OCI-LY3 (cell line): ENCODE data around the gene FSTL5.

Experiments
- H2AFZ ChIP-seq: fragments of 200-600, 300-600 bp; shearing (Covaris generic); 2 replicates; pipeline ENCODE4 v1.6.0; 2014; ENCODE audit warnings: antibody characterized with exemption, low read depth, low read length
- H3K27ac ChIP-seq: fragments of 200-600, 300-600 bp; sonication (generic); 2 replicates; pipeline ENCODE4 v1.5.1; 2014; ENCODE audit warnings: mild to moderate bottlenecking, low read length, moderate library complexity, mixed read lengths
- H3K27me3 ChIP-seq: fragments of 200-600, 300-600 bp; sonication (generic); 2 replicates; pipeline ENCODE4 v1.6.1; 2014; ENCODE audit warnings: low read depth, low read length, mixed read lengths
- H3K36me3 ChIP-seq: fragments of 200-600, 300-600 bp; sonication (generic); replicated peaks from 2 replicates; pipeline ENCODE3; 2014; ENCODE audit warnings: low read depth, low read length, mixed read lengths
- H3K4me1 ChIP-seq: fragments of 300-600, 200-600 bp; sonication (generic); 2 replicates; pipeline ENCODE4 v1.6.1; 2014; ENCODE audit warnings: low read length, mixed read lengths
- H3K4me2 ChIP-seq: fragments of 200-600, 300-600 bp; sonication (generic); 2 replicates; pipeline ENCODE4 v1.6.1; 2014; ENCODE audit warnings: low read length, mixed read lengths
- H3K4me3 ChIP-seq: fragments of 300-600, 200-600 bp; sonication (generic); 2 replicates; pipeline ENCODE4 v1.5.1; 2014; ENCODE audit warnings: antibody characterized with exemption, mild to moderate bottlenecking, low read length, moderate library complexity
- H3K79me2 ChIP-seq: fragments of 300-600, 200-600 bp; shearing (Covaris generic); 2 replicates; pipeline ENCODE4 v1.6.1; 2014; ENCODE audit warnings: mild to moderate bottlenecking, low read length, mixed read lengths
- H3K9ac ChIP-seq: fragments of 300-600, 200-600 bp; shearing (Covaris generic); 2 replicates; pipeline ENCODE4 v1.6.0; 2014; ENCODE audit warnings: mild to moderate bottlenecking, low read length, moderate library complexity
- H3K9me3 ChIP-seq: fragments of 200-600, 300-600 bp; shearing (Covaris generic); 2 replicates; pipeline ENCODE4 v1.6.1; 2014; ENCODE audit warnings: low read length, mixed read lengths; ENCODE audit not compliant: insufficient read depth
- H4K20me1 ChIP-seq: fragments of 200-600, 300-600 bp; sonication (generic); 2 replicates; pipeline ENCODE4 v1.6.1; 2016; ENCODE audit warnings: low read length, mixed read lengths; ENCODE audit not compliant: insufficient read depth
- EZH2phosphoT487 ChIP-seq: fragments of 200-600 bp; shearing (Covaris generic); IDR thresholded peaks from 2 replicates; pipeline ENCODE4 v1.6.1; 2018; ENCODE audit warnings: antibody characterized with exemption, mixed run types, low read depth
- TF ChIP-seq, protein P1 (sequence below): fragments of 200-600, 300-600 bp; sonication (generic); IDR thresholded peaks from 2 replicates; pipeline ENCODE4 v1.5.1; 2014; ENCODE audit warnings: antibody characterized with exemption, low read length, low read depth

FSTL5 gene

DNA sequence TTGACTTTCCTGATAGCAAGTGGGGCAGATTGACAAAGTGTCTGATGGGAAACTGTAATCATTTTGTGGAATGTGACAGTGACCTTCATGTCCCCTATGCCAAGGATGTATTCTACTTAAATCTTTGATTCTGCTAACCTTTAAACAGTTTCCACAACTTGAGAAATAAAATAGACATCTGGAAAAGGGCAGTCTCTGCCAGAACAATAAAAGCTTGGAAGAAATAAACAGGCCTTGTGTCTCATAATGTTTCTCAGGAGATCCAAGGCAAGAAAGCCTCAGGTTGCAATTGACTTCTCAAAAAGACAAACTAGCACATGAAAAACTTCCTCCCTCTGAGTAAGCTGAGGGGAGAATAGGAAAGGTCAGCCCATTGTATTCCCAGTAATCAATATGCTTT lies 174.9 kb downstream of the FSTL5 start:
- Histone ChIP-seq H4K20me1 (no peaks in the 10 kb centered on the region), H3K9me3 (no peaks in the 10 kb centered on the region), H3K27ac (no peak overlapping the region), H3K79me2 (no peaks in the 10 kb centered on the region), H3K4me1 (no peaks in the 10 kb centered on the region), H2AFZ (no peak overlapping the region), H3K27me3 (no peaks in the 10 kb centered on the region), H3K36me3 (no peaks in the 10 kb centered on the region), H3K4me2 (no peak overlapping the region), H3K9ac (no peak overlapping the region), H3K4me3 (no peak overlapping the region)
- TF ChIP-seq, protein P1, sequence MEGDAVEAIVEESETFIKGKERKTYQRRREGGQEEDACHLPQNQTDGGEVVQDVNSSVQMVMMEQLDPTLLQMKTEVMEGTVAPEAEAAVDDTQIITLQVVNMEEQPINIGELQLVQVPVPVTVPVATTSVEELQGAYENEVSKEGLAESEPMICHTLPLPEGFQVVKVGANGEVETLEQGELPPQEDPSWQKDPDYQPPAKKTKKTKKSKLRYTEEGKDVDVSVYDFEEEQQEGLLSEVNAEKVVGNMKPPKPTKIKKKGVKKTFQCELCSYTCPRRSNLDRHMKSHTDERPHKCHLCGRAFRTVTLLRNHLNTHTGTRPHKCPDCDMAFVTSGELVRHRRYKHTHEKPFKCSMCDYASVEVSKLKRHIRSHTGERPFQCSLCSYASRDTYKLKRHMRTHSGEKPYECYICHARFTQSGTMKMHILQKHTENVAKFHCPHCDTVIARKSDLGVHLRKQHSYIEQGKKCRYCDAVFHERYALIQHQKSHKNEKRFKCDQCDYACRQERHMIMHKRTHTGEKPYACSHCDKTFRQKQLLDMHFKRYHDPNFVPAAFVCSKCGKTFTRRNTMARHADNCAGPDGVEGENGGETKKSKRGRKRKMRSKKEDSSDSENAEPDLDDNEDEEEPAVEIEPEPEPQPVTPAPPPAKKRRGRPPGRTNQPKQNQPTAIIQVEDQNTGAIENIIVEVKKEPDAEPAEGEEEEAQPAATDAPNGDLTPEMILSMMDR = no peak
- no peak for TF ChIP-seq EZH2phosphoT487

DNA sequence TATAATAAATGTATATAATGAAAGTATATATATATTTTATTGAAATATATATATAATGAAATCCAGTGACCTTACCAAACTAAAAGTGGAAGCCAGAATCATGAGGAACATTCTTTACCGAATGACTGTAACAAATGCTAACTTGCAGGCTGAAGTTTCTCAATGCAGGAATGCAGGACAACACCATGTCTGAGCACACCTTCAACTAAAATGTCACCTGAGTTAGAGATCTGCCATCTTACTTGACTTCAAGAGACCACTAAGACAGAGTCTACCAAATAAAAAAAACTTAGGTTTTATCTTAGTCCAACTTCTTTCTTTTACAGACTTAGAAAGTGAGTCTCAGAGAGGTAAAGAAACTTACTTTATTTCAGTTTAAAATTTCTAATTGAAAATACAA lies 176.2 kb downstream of the FSTL5 start:
- Histone ChIP-seq H3K27me3 (no peaks in the 10 kb centered on the region), H3K4me1 (no peaks in the 10 kb centered on the region), H3K79me2 (no peaks in the 10 kb centered on the region), H3K4me3 (no peak overlapping the region), H4K20me1 (no peaks in the 10 kb centered on the region), H2AFZ (no peak overlapping the region), H3K9me3 (no peaks in the 10 kb centered on the region), H3K9ac (no peak overlapping the region), H3K36me3 (no peaks in the 10 kb centered on the region), H3K4me2 (no peak overlapping the region), H3K27ac (no peak overlapping the region)
- TF ChIP-seq, protein P1 = no peak
- no peak for TF ChIP-seq EZH2phosphoT487

DNA sequence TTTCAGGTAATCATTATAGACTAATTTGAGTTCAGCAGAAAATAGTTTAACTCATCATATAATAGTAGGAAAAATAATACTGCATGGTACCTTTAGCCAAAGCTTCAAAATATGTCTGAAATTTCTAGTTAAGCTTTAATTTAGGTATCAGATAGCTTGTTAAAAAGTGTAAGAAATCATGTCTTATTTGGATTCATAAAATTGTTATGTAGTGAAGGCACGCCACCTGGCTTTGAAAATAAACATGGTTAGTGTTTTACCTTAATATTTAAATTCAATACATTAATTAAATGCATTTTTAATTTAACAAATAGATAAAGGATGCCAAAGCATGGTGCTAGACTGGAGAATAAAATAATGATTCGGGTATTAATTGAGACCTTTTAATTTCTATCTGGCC lies 211.4 kb downstream of the FSTL5 start:
- Histone ChIP-seq H3K36me3 (no peaks in the 10 kb centered on the region), H4K20me1 (no peaks in the 10 kb centered on the region), H3K4me1 (no peaks in the 10 kb centered on the region), H3K9ac (no peak overlapping the region), H3K4me3 (no peak overlapping the region), H3K4me2 (no peak overlapping the region), H3K79me2 (no peaks in the 10 kb centered on the region), H3K27me3 (no peaks in the 10 kb centered on the region), H2AFZ (no peak overlapping the region), H3K27ac (no peak overlapping the region), H3K9me3 (no peaks in the 10 kb centered on the region)
- TF ChIP-seq EZH2phosphoT487 = no peak
- TF ChIP-seq, protein P1 = peak; percentile 61

DNA sequence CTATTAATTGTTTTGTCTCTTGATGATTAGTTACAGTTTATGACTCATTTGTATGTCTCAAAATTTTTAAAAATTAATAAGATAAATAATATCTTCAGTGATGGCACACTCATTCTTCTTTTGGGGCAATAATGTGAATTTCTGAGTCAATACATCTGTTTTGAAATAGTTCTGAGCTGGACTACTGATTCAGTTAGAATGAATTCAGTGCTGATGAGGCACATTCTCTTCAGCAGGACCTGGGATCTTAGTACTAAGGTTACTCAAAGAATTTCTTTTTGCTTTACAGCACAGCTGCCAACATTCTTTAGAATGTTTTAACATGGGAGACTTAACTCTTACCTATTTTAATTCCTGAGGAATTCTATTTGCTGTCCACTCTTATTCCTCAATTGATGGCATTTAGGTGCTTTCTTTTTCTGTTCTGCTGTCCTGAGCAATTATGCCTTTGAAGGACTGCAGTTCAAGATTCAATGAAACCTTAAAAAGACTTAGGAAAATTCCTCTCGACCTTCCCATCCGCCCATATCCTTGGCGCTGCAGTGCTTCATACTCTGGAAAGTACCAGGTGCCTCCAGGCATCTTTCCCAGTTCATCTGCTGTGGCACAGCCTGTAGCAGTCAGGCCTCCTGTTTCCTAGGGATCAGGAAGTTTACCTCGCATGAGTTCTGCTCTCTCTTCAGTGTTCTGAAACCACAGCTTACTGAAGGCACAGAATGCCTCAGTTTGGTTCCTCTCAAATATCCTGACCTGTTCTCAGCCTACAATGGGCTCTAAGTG lies 213.7 kb downstream of the FSTL5 start:
- H3K9me3 ChIP-seq = no peaks in the 10 kb centered on the region
- no peak overlapping the region for H3K27ac ChIP-seq
- no peaks in the 10 kb centered on the region for H4K20me1 ChIP-seq
- H3K79me2 ChIP-seq = no peaks in the 10 kb centered on the region
- no peak overlapping the region for H3K4me2 ChIP-seq
- no peaks in the 10 kb centered on the region for H3K36me3 ChIP-seq
- H2AFZ ChIP-seq = no peak overlapping the region
- no peak overlapping the region for H3K9ac ChIP-seq
- no peak overlapping the region for H3K4me3 ChIP-seq
- no peaks in the 10 kb centered on the region for H3K27me3 ChIP-seq
- 0 out of 2 replicates have a peak, but pooled peaks cover 4% of the 10 kb centered on the region for H3K4me1 ChIP-seq
- TF ChIP-seq, protein P1 = no peak
- TF ChIP-seq EZH2phosphoT487 = no peak
